OCI-LY1 (cell line): ENCODE results near the gene RAB15.

Source experiments
- H2AFZ ChIP-seq: fragments of 200-600 bp; sonication (generic), shearing (Covaris generic); 2 replicates; pipeline ENCODE4 v1.6.0; 2014; ENCODE audit warnings: antibody characterized with exemption, mild to moderate bottlenecking, low read length
- H3F3A ChIP-seq: fragments of 200-600 bp; sonication (generic), shearing (Covaris generic); 2 replicates; pipeline ENCODE4 v1.6.0; 2014; ENCODE audit warnings: mild to moderate bottlenecking, antibody characterized with exemption, low read length, moderate library complexity; ENCODE audit not compliant: insufficient read depth
- H3K27ac ChIP-seq: fragments of 200-600 bp; sonication (generic); 2 replicates; pipeline ENCODE4 v1.5.1; 2014; ENCODE audit warnings: low read length, mixed run types, mild to moderate bottlenecking, low read depth; ENCODE audit not compliant: poor library complexity, severe bottlenecking
- H3K27me3 ChIP-seq: fragments of 200-600 bp; sonication (generic); 2 replicates; pipeline ENCODE4 v1.6.0; 2014; ENCODE audit warnings: antibody characterized with exemption, mild to moderate bottlenecking, low read length, moderate library complexity; ENCODE audit not compliant: insufficient read depth
- H3K36me3 ChIP-seq: fragments of 200-600 bp; sonication (generic); 2 replicates; pipeline ENCODE4 v1.6.1; 2014; ENCODE audit warnings: mild to moderate bottlenecking, antibody characterized with exemption, low read length, moderate library complexity, mixed read lengths; ENCODE audit not compliant: insufficient read depth
- H3K4me1 ChIP-seq: fragments of 200-600 bp; sonication (generic); 2 replicates; pipeline ENCODE4 v1.5.1; 2014; ENCODE audit warnings: mild to moderate bottlenecking, low read length, moderate library complexity; ENCODE audit not compliant: insufficient read depth, severe bottlenecking
- H3K4me2 ChIP-seq: fragments of 200-600 bp; sonication (generic), shearing (Covaris generic); 2 replicates; pipeline ENCODE4 v1.6.1; 2014; ENCODE audit warnings: low read length
- H3K4me3 ChIP-seq: fragments of 200-600 bp; sonication (generic); 2 replicates; pipeline ENCODE4 v1.5.1; 2014; ENCODE audit warnings: low read length, low read depth, mild to moderate bottlenecking, mixed read lengths; ENCODE audit not compliant: poor library complexity, severe bottlenecking
- H3K79me2 ChIP-seq: fragments of 200-600 bp; shearing (Covaris generic); 2 replicates; pipeline ENCODE4 v1.6.1; 2016; ENCODE audit warnings: mixed run types, low read length, mixed read lengths; ENCODE audit not compliant: insufficient read depth
- H3K9ac ChIP-seq: fragments of 200-600 bp; sonication (generic), shearing (Covaris generic); 2 replicates; pipeline ENCODE4 v1.6.1; 2014; ENCODE audit warnings: mild to moderate bottlenecking, low read length, mixed read lengths
- H3K9me2 ChIP-seq: fragments of 200-600 bp; sonication (generic), shearing (Covaris generic); 2 replicates; pipeline ENCODE4 v1.6.1; 2014; ENCODE audit warnings: low read depth, mild to moderate bottlenecking, low read length, mixed read lengths
- H3K9me3 ChIP-seq: fragments of 200-600 bp; shearing (Covaris generic); 2 replicates; pipeline ENCODE4 v1.6.1; 2014; ENCODE audit warnings: low read length, mixed read lengths
- H4K20me1 ChIP-seq: fragments of 200-600 bp; sonication (generic), shearing (Covaris generic); 2 replicates; pipeline ENCODE4 v1.6.0; 2016; ENCODE audit warnings: mild to moderate bottlenecking, low read length; ENCODE audit not compliant: insufficient read depth
- CTCF ChIP-seq: fragments of 200-600 bp; sonication (generic), shearing (Covaris generic); IDR thresholded peaks from 2 replicates; pipeline ENCODE4 v1.5.1; 2017; ENCODE audit warnings: mild to moderate bottlenecking, antibody characterized with exemption, low read length, moderate library complexity, mixed read lengths
- EZH2 ChIP-seq: fragments of 200-600 bp; sonication (generic), shearing (Covaris generic); IDR thresholded peaks from 2 replicates; pipeline ENCODE4 v1.8.0; 2017; ENCODE audit warnings: borderline replicate concordance, mixed run types, mild to moderate bottlenecking, antibody characterized with exemption, low read length, moderate library complexity, mixed read lengths

The RAB15 gene

DNA sequence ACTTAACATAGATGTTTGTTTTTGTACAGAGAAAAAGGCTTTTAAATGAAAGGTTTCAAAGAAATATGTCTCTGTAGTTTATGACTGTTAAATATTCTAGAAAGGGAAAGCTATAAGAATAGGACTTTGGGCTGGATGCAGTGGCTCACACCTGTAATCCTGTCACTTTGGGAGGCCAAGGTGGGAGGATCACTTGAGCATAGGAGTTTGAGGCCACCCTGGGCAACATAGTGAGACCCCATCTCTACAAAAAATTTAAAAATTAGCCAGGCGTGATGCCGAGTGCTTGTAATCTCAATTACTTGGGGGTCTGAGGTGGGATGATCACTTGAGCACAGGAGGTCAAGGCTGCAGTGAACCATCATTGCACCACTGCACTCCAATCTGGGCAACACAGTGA, 41.0 kb downstream of the RAB15 start:
- no peaks in the 10 kb centered on the region for H3K9me2 ChIP-seq
- no peak overlapping the region for H3K4me3 ChIP-seq
- H4K20me1 ChIP-seq: no peaks in the 10 kb centered on the region
- no peaks in the 10 kb centered on the region for H3K79me2 ChIP-seq
- H3F3A ChIP-seq: no peaks in the 10 kb centered on the region
- no peaks in the 10 kb centered on the region for H3K27me3 ChIP-seq
- TF ChIP-seq CTCF (no peak), EZH2 (no peak)
- peaks cover 9% of the 10 kb centered on the region for H3K4me1 ChIP-seq
- no peak overlapping the region for H3K27ac ChIP-seq
- H2AFZ ChIP-seq: no peak overlapping the region
- H3K9ac ChIP-seq: no peak overlapping the region
- no peaks in the 10 kb centered on the region for H3K9me3 ChIP-seq
- peaks cover 94% of the 10 kb centered on the region for H3K36me3 ChIP-seq
- no peak overlapping the region for H3K4me2 ChIP-seq

DNA sequence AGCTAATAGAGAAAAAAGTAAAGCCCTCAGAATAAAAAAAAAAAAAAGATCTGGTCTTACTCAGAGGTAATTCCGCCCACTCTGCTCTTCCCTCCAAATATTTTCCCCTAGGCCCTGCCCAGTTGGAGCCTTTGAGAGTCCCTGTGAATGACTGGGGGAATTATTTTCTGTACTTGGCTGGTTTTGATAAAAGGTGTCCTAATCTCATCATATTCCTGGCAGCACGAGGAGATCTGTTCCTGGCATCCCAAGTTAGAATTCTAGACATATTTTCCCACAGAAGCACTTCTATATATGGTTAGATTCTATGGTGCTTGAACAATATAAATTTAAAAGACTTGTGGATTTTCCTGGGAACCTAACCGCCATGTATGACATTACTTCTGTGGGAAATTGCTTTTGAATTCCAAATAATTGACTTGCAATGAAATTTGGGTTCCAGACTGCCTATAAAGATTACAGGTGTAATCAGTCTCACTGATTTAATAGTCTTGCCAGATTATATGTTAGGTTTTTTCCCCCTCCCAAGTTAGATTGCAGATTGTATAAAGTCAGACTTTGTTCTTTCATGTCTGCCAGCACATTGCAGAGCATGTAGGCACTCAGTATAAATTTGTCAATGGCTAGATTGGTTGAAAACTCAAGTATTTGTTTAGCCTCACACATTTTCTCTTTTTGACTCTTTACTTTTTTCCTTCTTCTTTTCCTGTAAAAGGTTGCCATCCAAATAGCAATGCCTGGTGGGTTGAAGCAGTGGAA, 41.9 kb downstream of the RAB15 start:
- Histone ChIP-seq H3K27me3 (no peaks in the 10 kb centered on the region), H3K4me2 (no peak overlapping the region), H3K36me3 (peaks cover 94% of the 10 kb centered on the region), H3F3A (no peaks in the 10 kb centered on the region), H3K27ac (no peak overlapping the region), H3K79me2 (no peaks in the 10 kb centered on the region), H2AFZ (no peak overlapping the region), H3K4me1 (peaks cover 9% of the 10 kb centered on the region), H3K4me3 (no peak overlapping the region), H3K9ac (no peak overlapping the region), H4K20me1 (no peaks in the 10 kb centered on the region), H3K9me3 (no peaks in the 10 kb centered on the region), H3K9me2 (no peaks in the 10 kb centered on the region)
- TF ChIP-seq EZH2 (no peak), CTCF (no peak)

- Histone ChIP-seq H3K36me3 (peaks cover 96% of the 10 kb centered on the region), H3K27me3 (no peaks in the 10 kb centered on the region), H3K9me2 (no peaks in the 10 kb centered on the region), H3K4me3 (no peak overlapping the region), H3K27ac (no peak overlapping the region), H3K4me1 (peaks cover 9% of the 10 kb centered on the region), H2AFZ (no peak overlapping the region), H3K4me2 (no peak overlapping the region), H3K9me3 (no peaks in the 10 kb centered on the region), H4K20me1 (no peaks in the 10 kb centered on the region), H3K79me2 (no peaks in the 10 kb centered on the region), H3K9ac (no peak overlapping the region), H3F3A (no peaks in the 10 kb centered on the region)
- TF ChIP-seq CTCF (no peak), EZH2 (no peak)
Measured at GRCh38 chr14:64929014-64929359, 43.1 kb downstream of the RAB15 start.
